ENCODE results near the gene SANBR.

DNA sequence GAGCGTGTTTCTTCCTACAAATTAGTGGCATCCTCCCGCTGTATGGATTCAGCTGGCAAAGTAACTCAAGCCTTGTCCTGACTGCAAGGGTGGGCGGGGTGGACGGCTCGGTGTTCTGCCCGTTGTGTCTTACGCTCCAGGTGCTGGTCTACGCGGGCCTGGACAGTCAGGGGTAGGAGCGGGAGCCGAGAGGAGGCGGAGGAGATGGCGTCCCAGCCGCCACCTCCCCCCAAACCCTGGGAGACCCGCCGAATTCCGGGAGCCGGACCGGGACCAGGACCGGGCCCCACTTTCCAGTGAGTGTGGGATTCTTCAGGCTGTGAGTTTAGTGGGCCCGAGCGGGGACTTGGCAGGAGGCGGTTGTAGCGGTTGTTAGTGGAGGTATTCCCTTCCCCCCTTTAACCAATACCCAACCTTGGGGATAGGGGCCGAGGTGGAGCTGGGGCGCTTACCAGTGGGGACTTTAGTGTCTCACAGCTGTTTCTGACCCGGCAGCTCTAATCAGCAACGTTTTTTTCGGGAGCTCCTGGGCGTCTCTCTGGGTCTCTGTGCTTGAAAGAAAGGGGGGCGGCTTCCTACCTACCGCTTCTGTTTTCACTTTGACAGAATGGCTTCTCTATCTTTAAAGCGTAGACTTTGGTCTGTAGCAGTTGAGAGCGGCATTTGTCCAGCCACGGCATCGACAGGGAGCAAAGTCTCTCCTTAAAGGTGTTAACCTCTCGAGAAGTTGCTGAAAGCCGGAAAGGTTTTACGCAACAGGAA lies 47.9 kb upstream of the SANBR start, which contains the start of the genes PEX13 and PUS10:
- TF ChIP-seq CTCF (conservative IDR thresholded peaks at IDR 0.05; ENCODE audit: low read depth, low read length), result no peak
- TF ChIP-seq POLR2A (IDR thresholded peaks at IDR 0.05; ENCODE audit: low read depth, low read length), result peak; percentile 59; the same call in 1 of the 2 replicates
- no peak for TF ChIP-seq MXI1 (IDR thresholded peaks at IDR 0.05; ENCODE audit: borderline replicate concordance, low read depth, low read length)
- peak; percentile 90 for TF ChIP-seq CEBPB (IDR thresholded peaks at IDR 0.05; ENCODE audit: low read depth, low read length)
- TF ChIP-seq SMC3 (IDR thresholded peaks at IDR 0.05; ENCODE audit: low read depth, low read length), result no peak
- TF ChIP-seq RAD21 (IDR thresholded peaks at IDR 0.05; ENCODE audit: low read length), result no peak
- no peak for TF ChIP-seq RCOR1 (IDR thresholded peaks at IDR 0.05; ENCODE audit: insufficient replicate concordance, low read length)
- TF ChIP-seq BHLHE40 (IDR thresholded peaks at IDR 0.05; ENCODE audit: low read depth, low read length), result no peak
- no peak for TF ChIP-seq CHD1 (IDR thresholded peaks at IDR 0.05; ENCODE audit: low read depth, low read length)
- TF ChIP-seq MAFK (IDR thresholded peaks at IDR 0.05; ENCODE audit: low read depth, low read length), result 0 out of 2 replicates have a peak, but pooled peaks have one; percentile 16
- 0 out of 2 replicates have a peak, but pooled peaks have one; percentile 6 for TF ChIP-seq MAZ (IDR thresholded peaks at IDR 0.05; ENCODE audit: borderline replicate concordance, low read depth, low read length)
